NT2/D1 (cell line): ENCODE data around the gene MORF4L1.
"Not testable (repeated sequence)": the region's sequence is repeated elsewhere in the genome, so short reads cannot be mapped to it uniquely, and the experiment has no call there.

ENCODE experiments used
- DNase-seq: peaks from one replicate; pipeline ENCODE4 v3.0.0-alpha.2; 2011; ENCODE audit warnings: low read depth, low spot score
- H3K27me3 ChIP-seq: 2 replicates; pipeline ENCODE4 v1.6.0; 2011; ENCODE audit warnings: mild to moderate bottlenecking; ENCODE audit not compliant: insufficient read length, insufficient read depth
- H3K36me3 ChIP-seq: 2 replicates; pipeline ENCODE4 v1.6.1; 2011; ENCODE audit warnings: mild to moderate bottlenecking, low read length, mixed read lengths; ENCODE audit not compliant: insufficient read depth, insufficient read length
- H3K4me1 ChIP-seq: 2 replicates; pipeline ENCODE4 v1.5.1; 2011; ENCODE audit not compliant: insufficient read depth, insufficient read length
- H3K4me3 ChIP-seq: 2 replicates; pipeline ENCODE4 v1.5.1; 2011; ENCODE audit warnings: low read depth; ENCODE audit not compliant: insufficient read length
- H3K9ac ChIP-seq: 2 replicates; pipeline ENCODE4 v1.6.0; 2011; ENCODE audit warnings: low read depth; ENCODE audit not compliant: insufficient read length
- H3K9me3 ChIP-seq: 2 replicates; pipeline ENCODE4 v1.5.1; 2011; ENCODE audit warnings: mild to moderate bottlenecking, low read length; ENCODE audit not compliant: insufficient read depth
- SUZ12 ChIP-seq: IDR thresholded peaks from 2 replicates; pipeline ENCODE4 v1.6.1; 2011; ENCODE audit not compliant: insufficient read length, insufficient read depth; ENCODE audit errors: extremely low read depth
- YY1 ChIP-seq: IDR thresholded peaks from 2 replicates; pipeline ENCODE4 v1.6.1; 2011; ENCODE audit not compliant: insufficient read length, insufficient read depth
- ZNF274 ChIP-seq: IDR thresholded peaks from 2 replicates; pipeline ENCODE4 v1.6.1; 2011; ENCODE audit warnings: mild to moderate bottlenecking, low read depth, low read length

MORF4L1 gene

DNA sequence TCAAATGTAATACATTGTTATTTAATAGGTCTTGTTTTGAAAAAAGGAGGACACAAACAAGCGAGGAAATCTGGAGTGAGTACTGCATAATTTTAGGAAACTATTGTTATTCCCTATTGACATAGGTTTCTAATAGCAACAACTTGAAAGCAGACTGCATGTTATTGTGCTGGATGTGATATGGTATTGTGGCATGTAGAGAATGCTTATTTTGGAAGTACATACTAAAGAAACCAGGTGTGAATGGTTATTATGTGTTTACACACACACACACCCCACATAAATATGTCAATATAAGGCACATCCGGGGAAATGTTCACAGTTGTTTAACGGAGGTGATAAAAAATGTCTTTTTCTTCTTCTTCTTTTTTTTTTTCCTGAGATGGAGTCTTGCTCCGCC is 5.9 kb upstream of the MORF4L1 start:
- Histone ChIP-seq H3K4me3 (no peak overlapping the region), H3K9me3 (no peaks in the 10 kb centered on the region), H3K4me1 (no peaks in the 10 kb centered on the region), H3K9ac (no peak overlapping the region), H3K27me3 (no peaks in the 10 kb centered on the region), H3K36me3 (no peaks in the 10 kb centered on the region)
- no peak for TF ChIP-seq YY1
- TF ChIP-seq SUZ12 = no peak
- TF ChIP-seq ZNF274 = no peak
- DNase-seq = no peak

DNA sequence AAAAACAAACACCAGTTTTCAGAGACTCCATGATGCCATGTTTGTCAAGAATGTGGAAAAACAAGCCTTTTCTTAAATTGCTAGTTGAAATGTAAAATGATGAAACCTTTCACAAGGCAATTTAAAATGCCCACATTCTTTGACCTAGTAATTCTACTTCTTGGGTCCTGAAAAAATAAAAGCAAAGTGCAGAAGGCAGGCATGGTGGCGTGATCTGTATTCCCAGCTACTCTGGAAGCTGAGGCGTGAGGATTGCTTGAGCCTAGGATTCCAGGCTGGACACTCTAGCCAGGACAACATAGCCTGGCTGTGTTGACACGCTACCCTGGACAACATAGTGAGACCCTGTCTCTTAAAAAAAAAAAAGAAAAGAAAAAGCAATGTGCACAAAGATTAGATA is 4.3 kb upstream of the MORF4L1 start:
- no peak for DNase-seq
- no peaks in the 10 kb centered on the region for H3K27me3 ChIP-seq
- no peaks in the 10 kb centered on the region for H3K9me3 ChIP-seq
- no peak overlapping the region for H3K4me3 ChIP-seq
- no peak overlapping the region for H3K9ac ChIP-seq
- no peaks in the 10 kb centered on the region for H3K4me1 ChIP-seq
- TF ChIP-seq SUZ12 (no peak), ZNF274 (no peak), YY1 (no peak)
- H3K36me3 ChIP-seq = no peaks in the 10 kb centered on the region

DNA sequence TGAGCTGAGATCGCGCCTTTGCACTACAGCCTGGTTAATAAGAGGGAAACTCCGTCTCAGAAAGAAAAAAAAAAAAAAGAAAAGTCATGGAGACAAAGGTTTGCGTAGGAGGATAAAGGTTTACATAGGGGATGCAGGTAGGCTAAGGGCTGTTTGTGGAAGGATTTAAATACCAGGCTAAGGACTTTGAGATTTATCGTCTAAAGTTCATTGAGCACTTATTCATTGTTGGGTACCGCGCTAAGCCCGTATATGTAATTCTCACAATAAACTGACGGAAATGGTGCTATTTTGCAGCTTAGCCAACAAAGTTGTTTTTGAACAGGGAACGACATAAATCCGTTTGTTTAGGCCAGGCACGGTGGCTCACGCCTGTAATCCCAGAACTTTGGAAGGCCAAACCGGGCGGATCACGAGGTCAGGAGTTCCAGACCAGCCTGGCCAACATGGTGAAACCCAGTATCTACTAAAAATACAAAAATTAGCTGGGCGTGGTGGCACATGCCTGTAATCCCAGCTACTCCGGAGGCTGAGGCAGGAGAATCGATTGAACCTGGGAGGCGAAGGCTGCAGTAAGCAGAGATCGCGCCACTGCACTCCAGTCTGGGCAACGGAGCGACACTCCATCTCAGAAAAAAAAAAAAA is 1.1 kb upstream of the MORF4L1 start:
- H3K4me3 ChIP-seq, H3K36me3 ChIP-seq, DNase-seq, H3K27me3 ChIP-seq, H3K9me3 ChIP-seq, H3K4me1 ChIP-seq: not testable (repeated sequence)
- H3K9ac ChIP-seq = peak overlapping the region; percentile 83

DNA sequence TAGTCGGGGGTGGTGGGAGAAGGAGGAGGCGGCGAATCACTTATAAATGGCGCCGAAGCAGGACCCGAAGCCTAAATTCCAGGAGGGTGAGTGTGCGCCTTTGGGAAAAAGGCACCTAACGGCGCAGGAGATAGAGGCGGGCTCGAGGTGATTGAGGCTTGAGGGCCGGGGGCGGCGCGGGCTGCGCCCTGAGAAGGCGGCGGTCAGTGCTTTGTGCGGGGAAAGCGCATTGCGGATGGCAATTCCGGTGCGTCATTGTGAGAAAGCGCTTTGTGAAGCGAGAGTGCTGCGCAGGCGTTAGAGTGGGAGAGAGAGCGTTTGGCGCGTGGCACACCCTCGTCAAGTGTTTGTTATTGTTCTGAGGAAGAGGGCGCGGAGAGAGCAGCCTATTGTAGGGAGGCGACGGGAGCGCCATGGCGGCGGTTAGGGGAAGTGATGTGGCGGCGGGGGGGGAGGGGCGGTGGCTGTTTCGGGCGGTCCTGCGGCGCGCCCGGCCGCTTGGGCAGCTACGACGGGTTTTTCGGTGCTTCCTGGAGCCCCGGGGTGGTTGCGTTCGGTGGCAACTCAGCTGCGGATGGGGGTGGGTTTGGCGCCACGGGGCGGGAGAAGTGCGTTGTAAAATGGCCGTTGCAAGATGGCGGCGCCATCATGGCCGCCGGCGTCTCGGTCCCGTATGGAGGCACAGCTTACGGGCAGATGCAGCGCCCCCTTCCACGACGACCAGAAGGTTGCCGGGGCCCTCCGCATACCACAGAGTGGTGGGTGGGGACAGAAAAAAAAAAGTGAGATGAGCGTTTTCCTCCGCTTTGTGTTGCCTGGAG is 492 bp downstream of the MORF4L1 start:
- Histone ChIP-seq H3K27me3 (no peaks in the 10 kb centered on the region), H3K4me1 (no peaks in the 10 kb centered on the region), H3K36me3 (peaks cover 5% of the 10 kb centered on the region), H3K9ac (peak overlapping the region; percentile 100), H3K4me3 (peak overlapping the region; percentile 100), H3K9me3 (no peaks in the 10 kb centered on the region)
- TF ChIP-seq SUZ12 (no peak), YY1 (peak; percentile 98), ZNF274 (no peak)
- peak; percentile 95 for DNase-seq

DNA sequence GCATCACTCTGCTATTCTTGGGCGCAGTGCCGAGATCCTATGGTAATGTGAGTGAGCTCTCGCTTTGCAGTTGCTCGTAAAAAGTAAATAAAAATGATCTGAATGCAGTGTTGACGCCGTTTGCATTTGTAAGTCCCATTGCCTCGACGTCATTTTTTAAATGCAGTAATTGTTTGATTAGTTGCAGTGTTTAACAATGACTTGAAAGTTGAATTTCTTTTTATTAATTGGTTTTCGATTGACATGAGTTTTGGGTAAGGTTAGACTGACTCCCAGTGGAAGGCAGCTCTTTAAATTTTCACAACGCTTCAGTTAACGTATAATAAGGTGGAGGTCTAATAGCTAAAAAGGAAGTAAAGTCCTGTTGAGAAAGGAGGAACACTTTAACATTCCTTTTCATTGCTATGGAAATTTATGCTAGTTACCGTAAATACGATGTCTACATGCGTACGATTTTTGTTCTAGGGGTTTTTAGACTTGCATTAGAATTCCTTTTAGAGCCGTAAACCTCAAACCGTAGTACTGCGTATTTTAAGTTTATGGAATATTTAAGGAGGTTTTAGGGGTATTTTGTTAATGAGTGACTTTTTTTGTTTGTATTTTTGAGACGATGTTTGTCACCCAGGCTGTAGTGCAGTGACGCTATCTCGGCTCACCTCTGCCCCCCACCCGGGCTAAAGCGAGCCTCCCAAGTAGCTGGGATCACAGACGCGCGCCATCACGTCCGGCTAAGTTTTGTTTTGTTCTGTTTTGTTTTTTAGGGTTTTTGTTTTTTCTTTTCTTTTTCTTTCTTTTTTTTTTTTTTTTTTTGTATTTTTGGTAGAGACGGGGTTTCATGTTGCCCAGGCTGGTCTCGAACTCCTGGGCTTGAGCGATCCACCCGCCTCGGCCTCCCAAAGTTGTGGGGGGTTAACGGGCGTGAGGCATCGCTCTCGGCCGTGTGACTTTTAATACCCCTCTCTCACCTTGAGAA is 1.4 kb downstream of the MORF4L1 start:
- H3K36me3 ChIP-seq = peaks cover 8% of the 10 kb centered on the region
- H3K4me3 ChIP-seq = peak overlapping the region; percentile 100
- peak overlapping the region; percentile 100 for H3K9ac ChIP-seq
- no peaks in the 10 kb centered on the region for H3K4me1 ChIP-seq
- TF ChIP-seq SUZ12 (no peak), YY1 (no peak), ZNF274 (no peak)
- DNase-seq = no peak
- H3K9me3 ChIP-seq = no peaks in the 10 kb centered on the region
- no peaks in the 10 kb centered on the region for H3K27me3 ChIP-seq

DNA sequence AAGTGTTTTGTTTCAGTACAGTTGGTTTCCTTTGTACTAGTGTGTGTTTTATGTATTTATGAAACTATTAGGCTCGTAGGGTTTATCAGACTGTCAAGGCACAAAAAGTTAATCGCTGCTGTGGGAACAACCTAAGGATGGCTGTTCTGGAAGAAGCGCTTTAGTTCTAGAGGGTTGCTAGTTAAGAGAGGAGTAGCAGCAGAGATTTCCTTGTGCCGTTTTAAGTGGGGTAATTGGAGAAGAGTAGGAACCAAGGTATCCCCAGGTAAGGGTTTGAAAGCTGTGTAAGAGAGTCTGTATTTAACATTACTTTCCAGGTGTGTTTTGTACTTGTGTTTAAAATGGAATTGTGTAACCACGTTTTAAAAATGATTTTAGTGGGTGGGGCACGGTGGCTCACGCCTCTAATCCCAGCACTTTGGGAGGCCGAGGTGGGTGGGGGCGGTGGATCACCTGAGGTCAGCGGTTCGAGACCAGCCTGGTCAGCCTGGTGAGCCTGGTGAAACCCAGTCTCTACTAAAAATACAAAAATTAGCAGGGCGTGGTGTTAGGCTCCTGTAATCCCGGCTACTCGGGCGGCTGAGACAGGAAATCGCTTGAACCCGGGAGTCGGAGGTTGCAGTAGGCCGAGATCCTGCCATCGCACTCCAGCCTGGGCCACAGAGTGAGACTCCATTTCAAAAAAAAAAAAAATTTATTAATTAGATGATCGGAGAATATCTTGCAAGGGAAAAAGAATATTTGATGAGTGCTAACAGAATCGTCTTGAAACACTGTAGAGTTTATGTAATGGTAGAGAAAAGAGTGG is 2.6 kb downstream of the MORF4L1 start:
- peaks cover 18% of the 10 kb centered on the region for H3K36me3 ChIP-seq
- no peak for TF ChIP-seq SUZ12
- H3K4me1 ChIP-seq = peaks cover 2% of the 10 kb centered on the region
- no peaks in the 10 kb centered on the region for H3K9me3 ChIP-seq
- H3K4me3 ChIP-seq = peak overlapping the region; percentile 100
- DNase-seq = no peak
- peak overlapping the region; percentile 58 for H3K9ac ChIP-seq
- no peaks in the 10 kb centered on the region for H3K27me3 ChIP-seq

DNA sequence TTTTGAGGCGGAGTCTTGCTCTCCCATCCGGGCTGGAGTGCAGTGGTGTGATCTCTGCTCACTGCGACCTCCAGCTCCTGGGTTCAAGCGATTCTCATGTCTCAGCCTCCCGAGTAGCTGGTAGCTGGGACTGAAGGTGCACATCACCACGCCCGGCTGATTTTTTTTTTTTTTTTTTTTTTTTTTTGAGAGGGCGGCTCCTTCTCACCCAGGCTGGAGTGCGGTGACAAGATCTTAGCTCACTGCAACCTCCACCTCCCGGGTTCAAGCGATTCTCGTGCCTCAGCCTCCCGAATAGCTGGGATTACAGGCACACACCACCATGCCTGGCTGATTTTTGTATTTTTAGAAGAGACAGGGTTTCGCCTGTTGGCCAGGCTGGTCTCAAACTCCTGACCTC is 4.3 kb downstream of the MORF4L1 start:
- not testable (repeated sequence) for H3K27me3 ChIP-seq, H3K4me3 ChIP-seq, H3K4me1 ChIP-seq, DNase-seq, H3K9me3 ChIP-seq, H3K9ac ChIP-seq
- peaks cover 34% of the 10 kb centered on the region for H3K36me3 ChIP-seq
